ENCODE measurements around the gene NPR2. TPM values are rescaled to one million over a fixed set of nuclear protein-coding genes. Genes with fewer than 3 reads are reported as not detected.

NPR2 gene
- polyA plus RNA-seq, 2 of the 4 experiments (the other 2 are of a cell fraction), result 7.8 to 18.8 TPM

DNA sequence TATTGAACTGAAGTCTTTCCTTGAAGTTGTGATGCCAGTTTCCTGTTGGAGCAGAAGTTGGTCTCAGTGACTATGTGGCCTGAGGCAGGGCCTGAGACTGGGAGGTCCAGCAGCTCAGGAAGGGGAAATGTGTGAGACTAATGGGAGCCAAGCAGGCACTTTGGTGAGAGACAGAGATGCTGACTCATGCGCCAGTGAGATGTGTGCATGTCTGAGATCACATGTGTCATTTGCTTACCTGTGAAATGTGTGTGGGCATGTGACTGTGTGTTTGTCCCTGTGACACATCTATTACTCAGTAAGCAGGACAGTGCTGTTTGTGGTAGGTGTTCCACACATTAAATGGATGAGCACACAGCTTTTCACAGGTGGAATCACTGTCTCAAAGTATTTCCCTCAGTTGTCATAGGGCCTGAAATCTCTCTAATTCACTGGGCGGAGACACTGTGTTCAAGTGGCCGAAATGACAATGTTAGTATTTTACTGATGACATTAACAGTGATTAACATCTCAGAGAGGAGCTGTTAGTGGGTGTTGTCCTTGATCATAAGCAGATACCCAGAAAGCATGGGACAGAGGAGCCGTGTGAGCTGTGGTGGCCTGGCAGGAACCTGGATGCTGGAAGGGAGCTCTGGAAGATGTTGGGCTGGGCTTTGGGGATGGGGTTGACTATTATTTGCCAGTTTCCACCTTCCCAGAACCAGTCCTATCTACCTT, 7.4 kb downstream of the NPR2 start (continued):
- TF ChIP-seq, protein P1, sequence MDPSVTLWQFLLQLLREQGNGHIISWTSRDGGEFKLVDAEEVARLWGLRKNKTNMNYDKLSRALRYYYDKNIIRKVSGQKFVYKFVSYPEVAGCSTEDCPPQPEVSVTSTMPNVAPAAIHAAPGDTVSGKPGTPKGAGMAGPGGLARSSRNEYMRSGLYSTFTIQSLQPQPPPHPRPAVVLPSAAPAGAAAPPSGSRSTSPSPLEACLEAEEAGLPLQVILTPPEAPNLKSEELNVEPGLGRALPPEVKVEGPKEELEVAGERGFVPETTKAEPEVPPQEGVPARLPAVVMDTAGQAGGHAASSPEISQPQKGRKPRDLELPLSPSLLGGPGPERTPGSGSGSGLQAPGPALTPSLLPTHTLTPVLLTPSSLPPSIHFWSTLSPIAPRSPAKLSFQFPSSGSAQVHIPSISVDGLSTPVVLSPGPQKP (IDR thresholded peaks at IDR 0.05; ENCODE audit: low read depth, low read length), result no peak

DNA sequence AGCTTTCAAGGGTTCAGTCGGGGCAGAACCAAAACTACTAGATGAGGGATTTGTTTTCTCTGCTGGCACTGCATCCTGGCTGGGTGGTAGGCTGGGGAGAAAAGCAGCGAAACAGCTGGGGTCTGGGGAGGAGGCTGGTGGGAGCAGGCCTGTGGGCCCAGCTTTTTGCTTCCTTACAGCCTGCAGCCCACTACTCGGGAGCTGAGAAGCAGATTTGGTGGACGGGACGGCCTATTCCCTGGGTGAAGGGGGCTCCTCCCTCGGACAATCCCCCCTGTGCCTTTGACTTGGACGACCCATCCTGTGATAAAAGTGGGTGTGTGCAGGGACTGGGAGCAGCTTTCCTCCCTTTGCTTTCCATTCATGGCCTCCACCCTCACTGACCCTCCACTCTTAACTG, 9.1 kb downstream of the NPR2 start:
- POLR2A ChIA-PET, result no interaction called here
- Histone ChIP-seq H3K4me1 (peaks cover 25% of the 10 kb centered on the region), H3K27ac (no peak overlapping the region), H3K9me3 (no peaks in the 10 kb centered on the region), H3K4me3 (no peak overlapping the region), H3K4me2 (no peak overlapping the region)
- no peak for TF ChIP-seq FOSB (CRISPR knock-in tag; IDR thresholded peaks at IDR 0.05)
- no peak for TF ChIP-seq NR3C1 (IDR thresholded peaks at IDR 0.05)
- TF ChIP-seq ZC3H11A (IDR thresholded peaks at IDR 0.05), result no peak
- TF ChIP-seq HDAC2 (IDR thresholded peaks at IDR 0.05), result no peak
- TF ChIP-seq, protein P2, sequence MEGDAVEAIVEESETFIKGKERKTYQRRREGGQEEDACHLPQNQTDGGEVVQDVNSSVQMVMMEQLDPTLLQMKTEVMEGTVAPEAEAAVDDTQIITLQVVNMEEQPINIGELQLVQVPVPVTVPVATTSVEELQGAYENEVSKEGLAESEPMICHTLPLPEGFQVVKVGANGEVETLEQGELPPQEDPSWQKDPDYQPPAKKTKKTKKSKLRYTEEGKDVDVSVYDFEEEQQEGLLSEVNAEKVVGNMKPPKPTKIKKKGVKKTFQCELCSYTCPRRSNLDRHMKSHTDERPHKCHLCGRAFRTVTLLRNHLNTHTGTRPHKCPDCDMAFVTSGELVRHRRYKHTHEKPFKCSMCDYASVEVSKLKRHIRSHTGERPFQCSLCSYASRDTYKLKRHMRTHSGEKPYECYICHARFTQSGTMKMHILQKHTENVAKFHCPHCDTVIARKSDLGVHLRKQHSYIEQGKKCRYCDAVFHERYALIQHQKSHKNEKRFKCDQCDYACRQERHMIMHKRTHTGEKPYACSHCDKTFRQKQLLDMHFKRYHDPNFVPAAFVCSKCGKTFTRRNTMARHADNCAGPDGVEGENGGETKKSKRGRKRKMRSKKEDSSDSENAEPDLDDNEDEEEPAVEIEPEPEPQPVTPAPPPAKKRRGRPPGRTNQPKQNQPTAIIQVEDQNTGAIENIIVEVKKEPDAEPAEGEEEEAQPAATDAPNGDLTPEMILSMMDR (IDR thresholded peaks at IDR 0.05), result no peak
- TF ChIP-seq, protein P3, sequence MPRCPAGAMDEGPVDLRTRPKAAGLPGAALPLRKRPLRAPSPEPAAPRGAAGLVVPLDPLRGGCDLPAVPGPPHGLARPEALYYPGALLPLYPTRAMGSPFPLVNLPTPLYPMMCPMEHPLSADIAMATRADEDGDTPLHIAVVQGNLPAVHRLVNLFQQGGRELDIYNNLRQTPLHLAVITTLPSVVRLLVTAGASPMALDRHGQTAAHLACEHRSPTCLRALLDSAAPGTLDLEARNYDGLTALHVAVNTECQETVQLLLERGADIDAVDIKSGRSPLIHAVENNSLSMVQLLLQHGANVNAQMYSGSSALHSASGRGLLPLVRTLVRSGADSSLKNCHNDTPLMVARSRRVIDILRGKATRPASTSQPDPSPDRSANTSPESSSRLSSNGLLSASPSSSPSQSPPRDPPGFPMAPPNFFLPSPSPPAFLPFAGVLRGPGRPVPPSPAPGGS (IDR thresholded peaks at IDR 0.05), result no peak
- no peak for TF ChIP-seq RARB (CRISPR knock-in tag; IDR thresholded peaks at IDR 0.05)
- TF ChIP-seq EHMT2 (IDR thresholded peaks at IDR 0.05; ENCODE audit: low read depth), result no peak
- TF ChIP-seq, protein P4, sequence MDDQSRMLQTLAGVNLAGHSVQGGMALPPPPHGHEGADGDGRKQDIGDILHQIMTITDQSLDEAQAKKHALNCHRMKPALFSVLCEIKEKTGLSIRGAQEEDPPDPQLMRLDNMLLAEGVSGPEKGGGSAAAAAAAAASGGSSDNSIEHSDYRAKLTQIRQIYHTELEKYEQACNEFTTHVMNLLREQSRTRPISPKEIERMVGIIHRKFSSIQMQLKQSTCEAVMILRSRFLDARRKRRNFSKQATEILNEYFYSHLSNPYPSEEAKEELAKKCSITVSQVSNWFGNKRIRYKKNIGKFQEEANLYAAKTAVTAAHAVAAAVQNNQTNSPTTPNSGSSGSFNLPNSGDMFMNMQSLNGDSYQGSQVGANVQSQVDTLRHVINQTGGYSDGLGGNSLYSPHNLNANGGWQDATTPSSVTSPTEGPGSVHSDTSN (IDR thresholded peaks at IDR 0.05), result no peak
- TF ChIP-seq SMC3 (IDR thresholded peaks at IDR 0.05), result no peak
- no peak for TF ChIP-seq RNF2 (IDR thresholded peaks at IDR 0.05; ENCODE audit: borderline replicate concordance, low read depth)
- TF ChIP-seq ESRRA (IDR thresholded peaks at IDR 0.05; ENCODE audit: borderline replicate concordance, low read length), result no peak
- TF ChIP-seq, protein P5, sequence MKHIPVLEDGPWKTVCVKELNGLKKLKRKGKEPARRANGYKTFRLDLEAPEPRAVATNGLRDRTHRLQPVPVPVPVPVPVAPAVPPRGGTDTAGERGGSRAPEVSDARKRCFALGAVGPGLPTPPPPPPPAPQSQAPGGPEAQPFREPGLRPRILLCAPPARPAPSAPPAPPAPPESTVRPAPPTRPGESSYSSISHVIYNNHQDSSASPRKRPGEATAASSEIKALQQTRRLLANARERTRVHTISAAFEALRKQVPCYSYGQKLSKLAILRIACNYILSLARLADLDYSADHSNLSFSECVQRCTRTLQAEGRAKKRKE (CRISPR knock-in tag; IDR thresholded peaks at IDR 0.05; ENCODE audit: low read depth), result no peak
- TF ChIP-seq, protein P1 (IDR thresholded peaks at IDR 0.05; ENCODE audit: low read depth, low read length), result no peak
- TF ChIP-seq CBX8 (IDR thresholded peaks at IDR 0.05), result no peak
- no peak for TF ChIP-seq ZSCAN20 (CRISPR knock-in tag; IDR thresholded peaks at IDR 0.05)
- TF ChIP-seq MAZ (IDR thresholded peaks at IDR 0.05; ENCODE audit: borderline replicate concordance, low read depth, low read length), result no peak
- TF ChIP-seq, protein P6, sequence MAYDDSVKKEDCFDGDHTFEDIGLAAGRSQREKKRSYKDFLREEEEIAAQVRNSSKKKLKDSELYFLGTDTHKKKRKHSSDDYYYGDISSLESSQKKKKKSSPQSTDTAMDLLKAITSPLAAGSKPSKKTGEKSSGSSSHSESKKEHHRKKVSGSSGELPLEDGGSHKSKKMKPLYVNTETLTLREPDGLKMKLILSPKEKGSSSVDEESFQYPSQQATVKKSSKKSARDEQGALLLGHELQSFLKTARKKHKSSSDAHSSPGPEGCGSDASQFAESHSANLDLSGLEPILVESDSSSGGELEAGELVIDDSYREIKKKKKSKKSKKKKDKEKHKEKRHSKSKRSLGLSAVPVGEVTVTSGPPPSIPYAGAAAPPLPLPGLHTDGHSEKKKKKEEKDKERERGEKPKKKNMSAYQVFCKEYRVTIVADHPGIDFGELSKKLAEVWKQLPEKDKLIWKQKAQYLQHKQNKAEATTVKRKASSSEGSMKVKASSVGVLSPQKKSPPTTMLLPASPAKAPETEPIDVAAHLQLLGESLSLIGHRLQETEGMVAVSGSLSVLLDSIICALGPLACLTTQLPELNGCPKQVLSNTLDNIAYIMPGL (CRISPR knock-in tag; IDR thresholded peaks at IDR 0.05; ENCODE audit: borderline replicate concordance), result no peak
- TF ChIP-seq JUN (IDR thresholded peaks at IDR 0.05), result no peak
- TF ChIP-seq, protein P7, sequence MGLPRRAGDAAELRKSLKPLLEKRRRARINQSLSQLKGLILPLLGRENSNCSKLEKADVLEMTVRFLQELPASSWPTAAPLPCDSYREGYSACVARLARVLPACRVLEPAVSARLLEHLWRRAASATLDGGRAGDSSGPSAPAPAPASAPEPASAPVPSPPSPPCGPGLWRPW (IDR thresholded peaks at IDR 0.05), result no peak
- WGBS (ENCODE audit: missing lambda C conversion rate), result 79% methylated on average over 7 of the region's 7 CpGs
- DNase-seq (ENCODE audit: low read depth in 1 of 2, low spot score in 1 of 2), result no peak
- CTCF ChIA-PET, result interaction anchor here (0.8 to 9.8 kb wide), 6 partner anchors 9 to 82 kb away, joined by 3 to 91 read pairs (median 4); partner anchors contain the start of genes HINT2 and SPAG8
- no peak for ATAC-seq
- no peak for FAIRE-seq

All from A549 (cell line).